ENCODE measurements around the gene CAMK2D.

Gene CAMK2D

GRCh38 chr4:113437129-113437528 is 324.4 kb downstream of the CAMK2D start:
- DNase-seq (ENCODE audit: low spot score): no peak

- peak; percentile 25 for DNase-seq (ENCODE audit: low spot score)
These were observed 325.2 kb downstream of the CAMK2D start for GRCh38 chr4:113436360-113436759.

- DNase-seq (ENCODE audit: low spot score): peak; percentile 71
These were observed 325.6 kb downstream of the CAMK2D start for GRCh38 chr4:113435893-113436292.

- no peak for DNase-seq (ENCODE audit: low spot score)
These were observed 327.3 kb downstream of the CAMK2D start for GRCh38 chr4:113434247-113434587.

- no peak for DNase-seq (ENCODE audit: low spot score)
These were observed 327.8 kb downstream of the CAMK2D start for GRCh38 chr4:113433536-113434246.

GRCh38 chr4:113433116-113433515 is 328.4 kb downstream of the CAMK2D start:
- DNase-seq (ENCODE audit: low spot score): no peak

DNA sequence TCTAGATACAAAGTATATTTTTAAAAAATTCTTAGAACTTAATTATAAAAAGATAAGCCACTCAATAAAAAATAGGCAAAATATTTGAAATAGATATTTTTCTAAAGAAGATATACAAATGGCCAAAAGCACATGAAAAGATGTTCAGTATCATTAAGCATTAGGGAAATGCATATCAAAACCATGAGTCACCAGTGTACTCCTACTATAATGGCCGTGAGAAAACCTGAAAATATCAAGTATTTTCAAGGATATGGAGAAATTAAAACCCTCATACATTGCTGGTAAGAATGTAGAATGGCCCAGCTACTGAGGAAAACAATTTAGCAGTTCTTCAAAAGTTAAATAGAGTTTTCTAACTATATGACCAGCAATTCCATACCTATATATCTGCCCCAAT is 337.9 kb downstream of the CAMK2D start:
- DNase-seq (ENCODE audit: low spot score): no peak

- no peak for DNase-seq (ENCODE audit: low spot score)
These were observed 340.6 kb downstream of the CAMK2D start for GRCh38 chr4:113420938-113421337.

DNA sequence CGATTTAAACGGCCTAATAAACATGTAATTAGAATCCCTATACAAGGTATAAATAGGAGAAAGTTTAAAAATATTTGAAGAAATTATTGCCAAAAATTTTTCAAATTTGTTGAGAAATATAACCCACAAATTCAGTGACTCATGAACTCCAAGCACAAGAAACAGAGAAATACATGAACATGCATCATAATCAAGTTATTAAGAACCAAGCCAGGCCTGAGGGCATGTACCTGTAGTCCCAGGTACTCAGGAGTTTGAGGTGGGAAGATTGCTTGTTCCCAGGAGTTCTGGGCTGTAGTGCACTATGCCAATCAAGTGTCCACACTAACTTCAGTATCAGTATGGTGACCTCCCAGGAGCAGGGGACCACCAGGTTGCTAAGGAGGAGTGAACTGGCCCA is 341.9 kb downstream of the CAMK2D start:
- DNase-seq (ENCODE audit: low spot score): no peak

- no peak for DNase-seq (ENCODE audit: low spot score)
These were observed 350.0 kb downstream of the CAMK2D start for GRCh38 chr4:113411496-113411938.

DNA sequence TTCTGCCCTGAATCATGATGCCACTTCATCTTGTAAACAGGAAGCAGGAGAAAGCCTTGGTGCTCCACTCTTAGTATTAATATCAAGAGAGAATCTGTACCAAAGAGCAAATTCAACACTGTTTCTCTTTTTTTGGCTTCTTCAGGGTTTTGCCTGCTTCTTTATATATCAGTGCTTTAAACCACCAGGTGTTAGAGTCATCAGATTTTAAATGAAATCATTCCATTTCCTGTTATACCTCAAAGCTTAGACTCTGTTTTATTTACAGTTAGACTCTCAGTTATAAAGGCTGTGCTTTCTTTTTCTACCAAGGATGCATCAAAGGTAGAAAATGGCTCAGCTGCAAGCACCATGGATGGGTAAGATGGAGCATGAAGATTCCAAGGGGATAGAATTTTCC is 350.9 kb downstream of the CAMK2D start:
- DNase-seq (ENCODE audit: low spot score): no peak

GRCh38 chr4:113409181-113409580 is 352.4 kb downstream of the CAMK2D start:
- no peak for DNase-seq (ENCODE audit: low spot score)

DNA sequence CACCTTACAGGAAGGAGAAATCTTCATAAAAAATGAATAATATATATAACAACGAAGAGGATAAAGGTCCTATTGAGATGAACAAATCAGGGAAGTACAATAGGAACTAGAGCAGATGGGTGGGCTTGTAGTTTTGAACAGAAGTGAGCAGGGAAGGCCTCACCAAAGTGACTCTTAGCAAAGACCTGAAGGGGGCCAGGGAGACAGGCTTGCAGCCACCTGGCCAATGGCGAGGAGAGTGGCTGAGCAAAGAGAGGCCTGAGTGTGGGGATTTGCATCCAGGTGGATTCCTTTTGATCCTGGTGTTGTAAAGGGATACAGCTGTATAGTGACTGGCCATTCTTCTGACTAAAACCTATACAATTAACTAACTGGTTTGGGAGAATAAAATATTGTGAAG is 354.1 kb downstream of the CAMK2D start:
- no peak for DNase-seq (ENCODE audit: low spot score)

- no peak for DNase-seq (ENCODE audit: low spot score)
These were observed 354.9 kb downstream of the CAMK2D start for GRCh38 chr4:113406723-113407016.

DNA sequence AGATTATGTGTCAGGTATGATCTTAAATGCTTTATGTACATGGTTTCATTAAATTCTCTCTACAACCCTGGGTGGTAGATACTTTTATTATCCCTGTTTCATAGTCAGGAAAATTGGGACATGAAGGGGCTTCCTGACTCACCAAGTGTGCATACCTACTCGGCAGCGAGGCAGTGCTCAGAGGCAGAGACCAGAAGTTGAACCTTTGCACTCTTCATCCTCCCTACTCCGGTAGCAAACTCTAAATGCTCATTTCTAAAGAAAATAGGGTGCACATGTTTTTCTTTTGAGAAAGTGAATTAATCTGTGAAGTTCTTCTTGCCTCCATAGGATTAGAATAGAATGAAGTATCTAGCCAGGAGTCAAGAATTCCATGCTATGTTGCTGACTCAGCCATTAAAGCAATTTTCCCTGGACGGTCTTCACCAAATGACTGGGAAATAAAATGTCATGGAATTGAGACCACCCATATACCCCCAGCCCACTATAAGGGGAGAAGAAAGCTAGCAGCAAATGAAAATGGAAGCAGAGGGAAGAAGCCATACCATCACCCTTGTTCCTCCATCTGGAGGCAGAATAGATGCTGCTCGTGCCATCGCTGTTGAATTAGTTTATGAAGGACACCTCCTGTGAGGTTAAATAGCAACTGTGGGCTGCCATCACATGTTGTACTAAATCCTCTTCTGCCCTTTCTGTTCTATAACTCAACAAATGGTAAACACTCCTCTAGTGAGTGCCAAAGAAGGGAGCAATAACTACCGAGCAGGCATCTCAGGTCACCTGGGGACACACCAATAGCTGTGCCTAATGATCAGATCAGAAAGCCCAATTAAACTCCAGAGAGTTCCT is 355.4 kb downstream of the CAMK2D start:
- DNase-seq (ENCODE audit: low spot score): no peak

GRCh38 chr4:113404841-113405240 is 356.7 kb downstream of the CAMK2D start:
- DNase-seq (ENCODE audit: low spot score): no peak

DNA sequence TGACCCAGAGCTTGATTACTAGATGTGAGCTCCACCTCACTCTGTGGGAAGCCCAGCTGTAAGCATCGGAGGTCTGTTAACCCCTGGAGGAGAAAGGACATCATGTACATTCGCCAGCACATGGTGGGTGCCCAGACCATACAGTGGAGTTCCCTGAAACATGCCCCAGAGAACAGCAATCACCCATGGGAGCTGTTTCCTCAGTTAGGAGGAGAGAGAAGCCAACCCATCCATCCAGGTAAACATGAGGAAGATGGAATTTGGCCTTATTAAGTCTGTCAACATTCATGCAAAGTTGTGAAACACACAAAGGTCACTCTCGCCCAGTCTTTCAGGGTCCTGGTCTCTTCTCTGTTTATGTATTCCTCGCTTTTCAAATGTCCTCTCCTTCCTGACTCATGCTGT is 357.4 kb downstream of the CAMK2D start:
- DNase-seq (ENCODE audit: low spot score): no peak
